Adrenal gland (tissue), 5 donors: ENCODE results near the gene MRPL54.

Experiments used
- CTCF ChIP-seq, 6 experiments: fragments of 450-650 bp in 4 of 6; fragments of 200-600 bp in 2 of 6; sonication (generic) in 1 of 6; IDR thresholded peaks; 1 replicate in 5 of 6; 2 replicates in 1 of 6; pipeline versions ENCODE4 v1.5.1 to v1.8.0; 2016 to 2021; ENCODE audit warnings: antibody characterized with exemption in 6 of 6, mild to moderate bottlenecking in 2 of 6, moderate library complexity in 1 of 6
- POLR2A ChIP-seq, 2 donors: fragments of 450-650 bp; IDR thresholded peaks; one replicate each; pipeline ENCODE4 v1.6.1; 2017; ENCODE audit warnings: antibody characterized with exemption in 2 of 2, mild to moderate bottlenecking in 2 of 2, moderate library complexity in 1 of 2
- donor health status: DM: no; HTN: no; CAD: no.

- TF ChIP-seq CTCF (IDR thresholded peaks at IDR 0.05) = no peak
- TF ChIP-seq POLR2A (IDR thresholded peaks at IDR 0.05) = no peak
These were observed 26.3 kb upstream of the MRPL54 start for GRCh38 chr19:3736106-3736724.
